Neural cell (in vitro differentiated cells): ENCODE results near the gene AHI1.

Source experiments
- EP300 ChIP-seq: fragments of 450-650 bp; conservative IDR thresholded peaks from 2 replicates; pipeline ENCODE4 v1.6.1; 2014; ENCODE audit warnings: antibody characterized with exemption, mild to moderate bottlenecking, moderate library complexity; ENCODE audit not compliant: poor library complexity, severe bottlenecking
- TF ChIP-seq, protein P1 (sequence below): fragments of 450-650 bp; IDR thresholded peaks from 2 replicates; pipeline ENCODE4 v1.5.1; 2014; ENCODE audit warnings: antibody characterized with exemption, mild to moderate bottlenecking, moderate library complexity; ENCODE audit not compliant: poor library complexity, severe bottlenecking

DNA sequence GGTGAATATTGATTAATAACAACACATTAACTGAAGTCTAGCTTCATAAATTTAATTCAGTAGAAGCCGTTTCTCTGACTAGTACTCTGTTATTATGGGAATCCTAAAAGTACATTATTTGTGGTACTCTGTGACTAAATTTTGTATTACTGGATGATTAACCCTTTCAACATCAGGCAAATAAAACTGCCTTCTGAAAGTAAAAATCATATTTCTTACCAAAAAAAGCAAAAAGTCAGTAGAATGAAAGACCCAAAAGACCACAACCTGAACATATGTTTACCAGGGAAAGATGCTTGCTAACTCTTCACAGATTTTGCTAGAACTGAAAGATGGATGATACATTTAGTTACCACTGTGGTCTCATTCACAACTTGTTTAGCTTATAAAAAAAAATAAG, 73.2 kb downstream of the AHI1 start:
- TF ChIP-seq, protein P1, sequence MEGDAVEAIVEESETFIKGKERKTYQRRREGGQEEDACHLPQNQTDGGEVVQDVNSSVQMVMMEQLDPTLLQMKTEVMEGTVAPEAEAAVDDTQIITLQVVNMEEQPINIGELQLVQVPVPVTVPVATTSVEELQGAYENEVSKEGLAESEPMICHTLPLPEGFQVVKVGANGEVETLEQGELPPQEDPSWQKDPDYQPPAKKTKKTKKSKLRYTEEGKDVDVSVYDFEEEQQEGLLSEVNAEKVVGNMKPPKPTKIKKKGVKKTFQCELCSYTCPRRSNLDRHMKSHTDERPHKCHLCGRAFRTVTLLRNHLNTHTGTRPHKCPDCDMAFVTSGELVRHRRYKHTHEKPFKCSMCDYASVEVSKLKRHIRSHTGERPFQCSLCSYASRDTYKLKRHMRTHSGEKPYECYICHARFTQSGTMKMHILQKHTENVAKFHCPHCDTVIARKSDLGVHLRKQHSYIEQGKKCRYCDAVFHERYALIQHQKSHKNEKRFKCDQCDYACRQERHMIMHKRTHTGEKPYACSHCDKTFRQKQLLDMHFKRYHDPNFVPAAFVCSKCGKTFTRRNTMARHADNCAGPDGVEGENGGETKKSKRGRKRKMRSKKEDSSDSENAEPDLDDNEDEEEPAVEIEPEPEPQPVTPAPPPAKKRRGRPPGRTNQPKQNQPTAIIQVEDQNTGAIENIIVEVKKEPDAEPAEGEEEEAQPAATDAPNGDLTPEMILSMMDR = no peak
- TF ChIP-seq EP300 = no peak
